GM12878 (cell line): Measurements from ENCODE around the gene SVBP.

Source experiments
- CHD4 ChIP-seq: fragments of 200-600 bp; sonication (generic); IDR thresholded peaks from 2 replicates; pipeline ENCODE4 v1.6.1; 2016; ENCODE audit warnings: mild to moderate bottlenecking
- CTCF ChIP-seq, 3 experiments: IDR thresholded peaks in 2 of 3; conservative IDR thresholded peaks in 1 of 3; 2 replicates each; pipeline ENCODE4 v1.5.1; 2011; ENCODE audit warnings: low read depth in 3 of 3, low read length in 3 of 3, mild to moderate bottlenecking in 3 of 3, control low read depth in 2 of 3, moderate library complexity in 2 of 3, inconsistent platforms in 1 of 3, mixed read lengths in 1 of 3; ENCODE audit not compliant: control insufficient read depth in 2 of 3, insufficient read depth in 1 of 3; ENCODE audit errors: extremely low read depth in 1 of 3
- CUX1 ChIP-seq: IDR thresholded peaks from 2 replicates; pipeline ENCODE4 v1.6.1; 2012; ENCODE audit warnings: improper control_type of control experiment, low read depth, low read length; ENCODE audit not compliant: insufficient replicate concordance
- EGR1 ChIP-seq, 2 experiments: IDR thresholded peaks; 1 replicate in 1 of 2; 2 replicates in 1 of 2; pipeline ENCODE4 v1.6.1; 2011 to 2012; ENCODE audit warnings: low read depth in 2 of 2, low read length in 2 of 2, borderline replicate concordance in 1 of 2, mild to moderate bottlenecking in 1 of 2, moderate library complexity in 1 of 2
- IRF3 ChIP-seq: fragments of 450-650 bp; IDR thresholded peaks from 2 replicates; pipeline ENCODE4 v1.6.1; 2014; ENCODE audit warnings: mild to moderate bottlenecking
- IRF5 ChIP-seq: fragments of 450-650 bp; IDR thresholded peaks from 2 replicates; pipeline ENCODE4 v1.6.1; 2017; ENCODE audit warnings: borderline replicate concordance
- NKRF ChIP-seq: fragments of 450-650 bp; conservative IDR thresholded peaks from 2 replicates; pipeline ENCODE4 v1.6.1; 2017; ENCODE audit warnings: mild to moderate bottlenecking, moderate library complexity
- POLR2A ChIP-seq: IDR thresholded peaks from 2 replicates; pipeline ENCODE4 v1.6.1; 2011; ENCODE audit warnings: low read depth, mild to moderate bottlenecking, low read length
- RAD21 ChIP-seq: IDR thresholded peaks from 2 replicates; pipeline ENCODE4 v1.6.1; 2011; ENCODE audit warnings: mild to moderate bottlenecking, low read depth, low read length, moderate library complexity; ENCODE audit not compliant: insufficient read depth
- SREBF2 ChIP-seq: IDR thresholded peaks from 2 replicates; pipeline ENCODE4 v1.6.1; 2012; ENCODE audit warnings: mild to moderate bottlenecking, low read length
- TCF3 ChIP-seq: IDR thresholded peaks from 2 replicates; pipeline ENCODE4 v1.6.1; 2012; ENCODE audit warnings: low read depth, mild to moderate bottlenecking, low read length, borderline replicate concordance; ENCODE audit not compliant: insufficient read depth
- USF1 ChIP-seq: IDR thresholded peaks from 2 replicates; pipeline ENCODE4 v1.6.1; 2011; ENCODE audit warnings: borderline replicate concordance, low read depth, mild to moderate bottlenecking, moderate library complexity, mixed read lengths, low read length; ENCODE audit not compliant: insufficient read depth; ENCODE audit errors: extremely low read length

DNA sequence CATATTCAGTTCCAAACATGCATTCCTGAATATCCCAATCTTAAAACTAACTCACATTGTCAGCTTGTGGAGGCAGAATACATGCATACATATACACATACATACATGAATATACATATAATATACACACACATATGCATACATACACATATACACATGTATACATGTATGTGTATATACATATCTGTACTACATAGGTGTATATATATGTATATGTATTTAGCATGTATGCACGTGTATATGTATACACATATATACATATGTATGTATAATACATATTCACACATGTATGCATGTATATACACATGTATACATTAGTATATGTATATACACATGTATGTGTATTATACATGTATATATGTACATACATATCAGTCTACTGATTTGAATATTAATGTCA, 28.0 kb upstream of the SVBP start:
- TF ChIP-seq SREBF2 (no peak), IRF5 (no peak), CHD4 (no peak), TCF3 (no peak), EGR1 (IDR thresholded peaks at IDR 0.05; ENCODE audit: borderline replicate concordance in 1 of 2, low read depth in 2 of 2, low read length in 2 of 2) (no peak), POLR2A (no peak), USF1 (no peak), CTCF (IDR thresholded peaks at IDR 0.05 in 2 of 3, conservative IDR thresholded peaks at IDR 0.05 in 1 of 3; ENCODE audit: control insufficient read depth in 2 of 3, extremely low read depth in 1 of 3, insufficient read depth in 1 of 3, low read depth in 3 of 3, low read length in 3 of 3) (no peak), NKRF (no peak), RAD21 (no peak), IRF3 (no peak), CUX1 (no peak)
